ENCODE data around the gene SMARCA4. TPM values are rescaled to one million over a fixed set of nuclear protein-coding genes. Genes with fewer than 3 reads are reported as not detected.
A peak's percentile ranks its signal among the peaks of the same experiment; 100 is the strongest.

The SMARCA4 gene
- 100 to 1,000 TPM in 2 of 4 donors, 10 to 100 TPM in 2; 68.3 to 208 (median 114) TPM for total RNA-seq

- Histone ChIP-seq H3K4me3 (peak within 1 kb of the TSS; percentile 65 to 97 (median 88)), H3K27ac (peak within 1 kb of the TSS; percentile 88 to 96 (median 92)), H3K9me3 (no peaks in the 10 kb centered on the region), H3K27me3 (no peaks in the 10 kb centered on the region), H3K4me1 (peaks cover 0 to 27% (median 12%) of the 10 kb centered on the region in 4 donors), H3K36me3 (no peaks in the 10 kb centered on the region)
- TF ChIP-seq CTCF (IDR thresholded peaks at IDR 0.05) (no peak), POLR2A (IDR thresholded peaks at IDR 0.05) (peak; percentile 88 to 92)
- peak; percentile 93 to 99 (median 98) for DNase-seq
Observed at GRCh38 chr19:10960314-10961072, at the start of gene SMARCA4. Gene SMARCA4 (plus strand): TSS chr19:10961030. CDS start chr19:10984152, 23,122 bp downstream.

GRCh38 chr19:10911579-10912363, 49.1 kb upstream of the SMARCA4 start:
- TF ChIP-seq POLR2A (IDR thresholded peaks at IDR 0.05) (no peak), CTCF (IDR thresholded peaks at IDR 0.05) (no peak)
- no peak overlapping the region for H3K4me3 ChIP-seq
- H3K9me3 ChIP-seq = no peaks in the 10 kb centered on the region
- no peaks in the 10 kb centered on the region for H3K27me3 ChIP-seq
- no peak for DNase-seq
- no peak overlapping the region for H3K27ac ChIP-seq
- peaks cover 0 to 86% (median 0%) of the 10 kb centered on the region in 3 donors for H3K36me3 ChIP-seq
- no peaks in the 10 kb centered on the region for H3K4me1 ChIP-seq

- TF ChIP-seq POLR2A (IDR thresholded peaks at IDR 0.05) (no peak), CTCF (IDR thresholded peaks at IDR 0.05) (no peak)
- no peaks in the 10 kb centered on the region for H3K9me3 ChIP-seq
- no peak for DNase-seq
- no peak overlapping the region for H3K27ac ChIP-seq
- no peak overlapping the region for H3K4me3 ChIP-seq
- no peaks in the 10 kb centered on the region for H3K27me3 ChIP-seq
- no peaks in the 10 kb centered on the region for H3K4me1 ChIP-seq
- H3K36me3 ChIP-seq = peaks cover 0 to 82% (median 0%) of the 10 kb centered on the region in 3 donors
Observed at GRCh38 chr19:10912619-10913018, 48.2 kb upstream of the SMARCA4 start.

GRCh38 chr19:10913716-10914340, 47.0 kb upstream of the SMARCA4 start:
- Histone ChIP-seq H3K27ac (no peak overlapping the region), H3K4me1 (no peaks in the 10 kb centered on the region), H3K27me3 (no peaks in the 10 kb centered on the region), H3K4me3 (no peak overlapping the region), H3K36me3 (peaks cover 0 to 80% (median 0%) of the 10 kb centered on the region in 3 donors), H3K9me3 (no peaks in the 10 kb centered on the region)
- DNase-seq = no peak
- no peak for TF ChIP-seq POLR2A (IDR thresholded peaks at IDR 0.05)
- no peak for TF ChIP-seq CTCF (IDR thresholded peaks at IDR 0.05)

All from Peyer's patch (tissue), 4 donors.